ENCODE measurements around the gene SDK1. TPM values are rescaled to one million over a fixed set of nuclear protein-coding genes. Genes with fewer than 3 reads are reported as not detected.

Gene SDK1
- total and polyA plus RNA-seq, 2 experiments from 2014 or later: 4.1 to 16.5 TPM

- Histone ChIP-seq H3K4me3 (no peak overlapping the region), H3K9me3 (ENCODE audit: low read depth) (no peaks in the 10 kb centered on the region), H3K27me3 (no peaks in the 10 kb centered on the region), H3K36me3 (no peaks in the 10 kb centered on the region), H3K4me1 (ENCODE audit: low read depth) (no peaks in the 10 kb centered on the region), H3K27ac (no peak overlapping the region)
- TF ChIP-seq CTCF (IDR thresholded peaks at IDR 0.05; ENCODE audit: low read depth, low read length): no peak
- no peak for DNase-seq (ENCODE audit: low read depth in 1 of 2, low spot score in 1 of 2)
Measured at GRCh38 chr7:3987426-3987927, 686.4 kb downstream of the SDK1 start.

- Histone ChIP-seq H3K27me3 (no peaks in the 10 kb centered on the region), H3K4me1 (ENCODE audit: low read depth) (no peaks in the 10 kb centered on the region), H3K36me3 (no peaks in the 10 kb centered on the region), H3K27ac (no peak overlapping the region), H3K4me3 (no peak overlapping the region), H3K9me3 (ENCODE audit: low read depth) (no peaks in the 10 kb centered on the region)
- TF ChIP-seq CTCF (IDR thresholded peaks at IDR 0.05; ENCODE audit: low read depth, low read length): no peak
- no peak for DNase-seq (ENCODE audit: low read depth in 1 of 2, low spot score in 1 of 2)
Measured at GRCh38 chr7:3989723-3990122, 688.7 kb downstream of the SDK1 start.

DNA sequence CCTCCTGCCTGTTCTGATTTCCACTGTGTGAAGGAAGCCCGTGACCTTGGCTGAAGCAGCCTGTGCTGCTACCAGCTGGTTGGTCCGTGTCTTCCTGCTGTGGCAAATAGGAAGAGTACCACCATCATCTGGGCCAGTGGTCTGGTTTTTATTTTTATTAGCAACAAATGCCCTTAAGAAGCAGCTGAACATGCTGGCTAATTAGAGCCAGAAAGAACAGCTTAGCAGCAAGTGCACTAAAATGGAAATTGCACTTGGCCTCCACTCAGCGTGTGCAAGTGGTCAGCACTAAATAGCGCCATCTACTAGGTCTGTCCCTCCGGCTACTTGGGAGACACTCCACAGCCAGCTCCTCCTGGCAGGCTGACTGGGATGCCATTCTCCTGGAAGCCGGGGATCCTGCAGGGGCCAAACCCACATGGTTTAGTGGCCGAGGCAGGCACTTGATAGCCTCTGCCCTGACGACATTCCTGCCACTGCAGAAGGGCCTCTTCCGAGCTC lies 690.7 kb downstream of the SDK1 start:
- peak in 1 of 2 donors; percentile 31 for DNase-seq (ENCODE audit: low read depth in 1 of 2, low spot score in 1 of 2)
- Histone ChIP-seq H3K36me3 (no peaks in the 10 kb centered on the region), H3K9me3 (ENCODE audit: low read depth) (no peaks in the 10 kb centered on the region), H3K4me1 (ENCODE audit: low read depth) (no peaks in the 10 kb centered on the region), H3K4me3 (no peak overlapping the region), H3K27ac (no peak overlapping the region), H3K27me3 (no peaks in the 10 kb centered on the region)
- no peak for TF ChIP-seq CTCF (IDR thresholded peaks at IDR 0.05; ENCODE audit: low read depth, low read length)

GRCh38 chr7:3992841-3993240 lies 691.8 kb downstream of the SDK1 start:
- Histone ChIP-seq H3K27ac (no peak overlapping the region), H3K27me3 (no peaks in the 10 kb centered on the region), H3K4me1 (ENCODE audit: low read depth) (no peaks in the 10 kb centered on the region), H3K4me3 (no peak overlapping the region), H3K9me3 (ENCODE audit: low read depth) (no peaks in the 10 kb centered on the region), H3K36me3 (no peaks in the 10 kb centered on the region)
- no peak for TF ChIP-seq CTCF (IDR thresholded peaks at IDR 0.05; ENCODE audit: low read depth, low read length)
- DNase-seq (ENCODE audit: low read depth in 1 of 2, low spot score in 1 of 2): no peak

DNA sequence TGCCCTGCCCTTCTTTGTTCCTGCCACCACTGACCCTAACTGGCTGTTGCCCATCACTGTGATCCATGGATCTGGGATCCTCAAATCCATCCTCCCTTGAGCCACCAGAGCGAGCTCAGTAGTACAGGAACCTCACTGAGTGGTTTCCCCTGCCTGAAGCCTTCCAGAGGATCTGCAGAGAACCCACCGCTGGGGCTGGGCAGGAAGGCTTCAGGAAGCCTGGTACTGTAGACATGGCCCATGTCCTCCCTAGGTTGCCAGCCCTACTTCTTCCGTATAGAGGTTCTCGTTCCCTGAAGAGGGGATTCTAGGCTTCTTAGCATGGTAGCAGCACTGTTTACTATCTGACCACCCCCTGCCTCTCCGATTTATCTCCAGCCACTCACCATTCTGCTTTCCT lies 693.7 kb downstream of the SDK1 start:
- no peak overlapping the region for H3K4me3 ChIP-seq
- no peaks in the 10 kb centered on the region for H3K9me3 ChIP-seq (ENCODE audit: low read depth)
- H3K27ac ChIP-seq: no peak overlapping the region
- TF ChIP-seq CTCF (IDR thresholded peaks at IDR 0.05; ENCODE audit: low read depth, low read length): no peak
- H3K36me3 ChIP-seq: no peaks in the 10 kb centered on the region
- DNase-seq (ENCODE audit: low read depth in 1 of 2, low spot score in 1 of 2): no peak
- no peaks in the 10 kb centered on the region for H3K4me1 ChIP-seq (ENCODE audit: low read depth)
- no peaks in the 10 kb centered on the region for H3K27me3 ChIP-seq
